WTC11 (cell line): ENCODE measurements around the gene NHSL1. TPM values are rescaled to one million over a fixed set of nuclear protein-coding genes. Genes with fewer than 3 reads are reported as not detected.

Source experiments
- ATAC-seq: fragments of 200-7000 bp; cut with Tn5 transposase; 2 replicates; pipeline ENCODE4 v1.10.0; 2021; ENCODE audit warnings: mild to moderate bottlenecking, moderate library complexity
- CTCF ChIA-PET: fragments of 300-600 bp; sonication (Branson Sonifier 250); formaldehyde crosslinking; loops from one replicate; lab custom pipeline; 2021; ENCODE audit warnings: antibody characterized with exemption; lab: Charles Lee
- POLR2A ChIA-PET: fragments of 350-600 bp; sonication (Branson Sonifier 250); formaldehyde crosslinking; loops from one replicate; lab custom pipeline; 2021; ENCODE audit warnings: antibody characterized with exemption; lab: Charles Lee
- DNase-seq: peaks from one replicate; pipeline ENCODE4 v3.0.0; 2021; ENCODE audit warnings: low spot score
- H3K27ac Mint-ChIP-seq: 2 replicates; pipeline ENCODE4 v1.8.0; 2021; ENCODE audit warnings: mixed read lengths
- H3K27me3 Mint-ChIP-seq: 2 replicates; pipeline ENCODE4 v1.8.0; 2021; ENCODE audit warnings: low read depth, mild to moderate bottlenecking, moderate library complexity, mixed read lengths
- H3K36me3 Mint-ChIP-seq: 2 replicates; pipeline ENCODE4 v1.8.0; 2021; ENCODE audit warnings: mixed read lengths
- H3K4me1 Mint-ChIP-seq: 2 replicates; pipeline ENCODE4 v1.8.0; 2022; ENCODE audit warnings: mixed read lengths
- H3K4me3 Mint-ChIP-seq: 2 replicates; pipeline ENCODE4 v1.8.0; 2021; ENCODE audit warnings: mild to moderate bottlenecking, moderate library complexity, mixed read lengths
- H3K9me3 Mint-ChIP-seq: 2 replicates; pipeline ENCODE4 v1.8.0; 2021; ENCODE audit warnings: mixed read lengths
- ATF6 ChIP-seq: sonication (generic); formaldehyde crosslinking; IDR thresholded peaks from 2 replicates; pipeline ENCODE4 v1.8.1; 2023; ENCODE audit warnings: mild to moderate bottlenecking, missing genetic modification reagents
- ELF4 ChIP-seq: sonication (generic); formaldehyde crosslinking; IDR thresholded peaks from 2 replicates; pipeline ENCODE4 v1.8.1; 2022; ENCODE audit warnings: low read depth, mild to moderate bottlenecking, moderate library complexity, missing genetic modification reagents
- GRHL2 ChIP-seq: fragments of 250-450 bp; sonication (Bioruptor Pico); IDR thresholded peaks from 2 replicates; pipeline ENCODE4 v1.8.0; 2022; ENCODE audit warnings: mild to moderate bottlenecking, moderate library complexity; ENCODE audit not compliant: insufficient replicate concordance, severe bottlenecking
- IRF2 ChIP-seq: sonication (generic); formaldehyde crosslinking; IDR thresholded peaks from 2 replicates; pipeline ENCODE4 v1.8.0; 2022; ENCODE audit warnings: low read depth, missing genetic modification reagents, borderline replicate concordance
- SMAD3 ChIP-seq: sonication (generic); formaldehyde crosslinking; IDR thresholded peaks from 2 replicates; pipeline ENCODE4 v1.8.0; 2022; ENCODE audit warnings: missing genetic modification reagents, mild to moderate bottlenecking, borderline replicate concordance
- ZNF121 ChIP-seq: sonication (generic); formaldehyde crosslinking; IDR thresholded peaks from 2 replicates; pipeline ENCODE4 v1.8.0; 2023; ENCODE audit warnings: missing genetic modification reagents
- ZNF232 ChIP-seq: sonication (generic); formaldehyde crosslinking; IDR thresholded peaks from 2 replicates; pipeline ENCODE4 v1.8.0; 2022; ENCODE audit warnings: mild to moderate bottlenecking, missing genetic modification reagents
- ZNF317 ChIP-seq: sonication (generic); formaldehyde crosslinking; IDR thresholded peaks from 2 replicates; pipeline ENCODE4 v1.8.1; 2023; ENCODE audit warnings: low read depth, mild to moderate bottlenecking, moderate library complexity, missing genetic modification reagents, borderline replicate concordance
- microRNA-seq: library from miRNA; unstranded; fragments of <30 nt; microRNA quantifications from one replicate; pipeline ENCODE4 v1.2.0, GENCODE V29; 2022; ENCODE audit warnings: borderline number of aligned reads
- total RNA-seq: library from RNA; stranded (reverse); gene quantifications from 3 replicates; pipeline ENCODE4 v1.2.3, GENCODE V29; 2021

Gene NHSL1
- total RNA-seq, 1 experiment from 2014 or later = 31.1 TPM

DNA sequence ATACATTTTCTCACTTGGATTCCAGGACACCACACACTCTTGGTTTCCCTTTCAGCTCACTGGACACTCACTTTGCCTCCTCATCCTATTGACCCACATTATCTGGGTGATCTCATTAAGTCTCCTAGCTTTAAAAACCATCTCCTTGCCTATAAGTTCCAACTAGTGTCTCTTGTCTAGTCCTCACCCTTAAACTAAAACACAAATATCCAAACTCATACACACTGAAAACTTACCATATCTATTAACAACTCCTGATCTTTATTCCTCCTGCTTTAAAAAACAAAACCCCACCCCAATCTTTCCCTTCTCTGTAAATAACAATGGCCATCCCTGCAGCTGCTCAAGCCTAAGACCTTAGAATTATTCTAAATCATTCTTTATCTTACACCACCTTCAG lies 125.1 kb downstream of the NHSL1 start:
- no peak overlapping the region for H3K27ac Mint-ChIP-seq

DNA sequence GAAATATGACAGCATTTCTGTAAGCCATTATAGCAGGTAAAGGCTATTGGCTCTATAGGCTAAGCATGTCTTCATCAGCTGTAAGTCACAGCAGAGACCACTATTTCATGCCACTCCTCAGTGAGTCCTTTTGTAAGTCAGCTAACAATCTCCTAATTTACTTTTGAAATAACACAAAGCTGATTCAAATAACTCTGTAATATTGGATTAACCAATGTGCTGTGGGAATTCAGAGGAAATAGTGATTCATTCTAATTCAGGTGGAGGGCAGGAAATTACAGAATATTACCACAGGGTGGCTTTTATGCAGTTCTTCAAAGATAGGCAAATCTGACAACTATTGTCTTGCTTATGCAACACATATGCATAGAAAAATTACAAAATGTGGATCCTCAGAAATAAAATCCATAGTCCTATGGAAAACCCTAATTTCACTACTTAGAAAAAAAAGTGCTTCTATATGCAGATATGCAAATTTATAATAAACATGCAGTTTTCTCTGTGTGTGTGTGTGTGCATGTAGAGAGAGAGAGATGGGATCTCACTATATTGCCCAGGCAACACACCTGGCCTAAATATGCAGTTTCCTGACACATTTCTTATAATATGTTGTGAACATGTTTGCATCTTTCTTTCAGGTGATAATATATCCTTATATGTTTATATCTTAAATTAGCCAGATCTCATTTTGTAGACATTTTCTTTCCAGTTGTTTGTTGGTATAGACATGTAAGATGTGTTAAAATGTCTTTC lies 126.4 kb downstream of the NHSL1 start:
- DNase-seq (no peak), ATAC-seq (no peak)
- Mint-ChIP-seq H3K4me3 (no peak overlapping the region), H3K27ac (no peak overlapping the region), H3K36me3 (no peaks in the 10 kb centered on the region), H3K9me3 (0 out of 2 replicates have a peak, but pooled peaks cover 1% of the 10 kb centered on the region), H3K4me1 (peaks cover 31% of the 10 kb centered on the region), H3K27me3 (no peaks in the 10 kb centered on the region)
- ChIA-PET CTCF (no interaction called here), POLR2A (no interaction called here)
- TF ChIP-seq ZNF121 (peak; percentile 82), ZNF317 (CRISPR knock-in tag) (no peak)

More for the DNA sequence above, 125.1 kb downstream of the NHSL1 start:
- TF ChIP-seq ZNF232 (CRISPR knock-in tag) = no peak
- no peak for TF ChIP-seq SMAD3 (CRISPR knock-in tag)
- TF ChIP-seq ATF6 (CRISPR knock-in tag) = no peak
- TF ChIP-seq GRHL2 (CRISPR knock-in tag) = no peak
- TF ChIP-seq IRF2 (CRISPR knock-in tag) = no peak
- TF ChIP-seq ELF4 = no peak
- TF ChIP-seq, all 79 proteins: peak for 0
- POLR2A ChIA-PET = no interaction called here
- Mint-ChIP-seq H3K9me3 (no peaks in the 10 kb centered on the region), H3K4me1 (peaks cover 40% of the 10 kb centered on the region), H3K27me3 (no peaks in the 10 kb centered on the region), H3K36me3 (no peaks in the 10 kb centered on the region), H3K4me3 (no peak overlapping the region)
- DNase-seq (no peak), ATAC-seq (no peak)
- CTCF ChIA-PET = interaction anchor here (1.0 kb wide), 1 partner anchor 12 kb away, joined by 3 read pairs; no protein-coding TSS in a partner anchor

Small RNAs within 50 kb of the gene (microRNA-seq; reads per million reads assigned to microRNA genes)
- gene MIR3145 = 1.4 reads per million

Other genes starting within 250 kb of the NHSL1 start
- not detected in 3 replicates for gene SMIM28, start 121.6 kb downstream of the NHSL1 start, total RNA-seq
- 31.9 to 40.9 TPM (median 36.1 TPM) in 3 replicates for gene HEBP2, start 95.3 kb downstream of the NHSL1 start, total RNA-seq